GM12878 (cell line): ENCODE results near the gene SLC16A6. TPM values are rescaled to one million over a fixed set of nuclear protein-coding genes. Genes with fewer than 3 reads are reported as not detected.
"Not testable (repeated sequence)": the region's sequence is repeated elsewhere in the genome, so short reads cannot be mapped to it uniquely, and the experiment has no call there.

Experiments
- ATAC-seq: fragments of 200-7000 bp; cut with Tn5 transposase; 3 replicates; pipeline ENCODE4 v1.9.1; 2020; ENCODE audit warnings: mild to moderate bottlenecking, moderate library complexity
- BruUV-seq: library from RNA; stranded (reverse); fragments of 400-500 nt; replicated peaks from 2 replicates; lab custom pipeline; 2021; lab: Mats Ljungman, UMichigan
- CTCF ChIA-PET: fragments of 300-600 bp; sonication (Branson Sonifier 250); formaldehyde crosslinking; extraction: SDS; loops from one replicate; lab custom pipeline; 2021; ENCODE audit warnings: inconsistent platforms; lab: Yijun Ruan, JAX
- POLR2A ChIA-PET: fragments of 350-600 bp; formaldehyde crosslinking; extraction: SDS; loops from one replicate; lab custom pipeline; 2021; ENCODE audit warnings: inconsistent platforms; lab: Charles Lee
- RAD21 ChIA-PET: fragments of 300-600 bp; sonication (Branson Sonifier 250); formaldehyde crosslinking; loops from one replicate; lab custom pipeline; 2023; ENCODE audit warnings: antibody characterized with exemption; ENCODE audit not compliant: unreplicated experiment; lab: Charles Lee
- SMC1A ChIA-PET: fragments of 300-600 bp; sonication (Branson Sonifier 250); formaldehyde crosslinking; loops from one replicate; lab custom pipeline; 2023; ENCODE audit not compliant: unreplicated experiment, uncharacterized antibody; lab: Charles Lee
- DNase-seq: peaks from one replicate; pipeline ENCODE4 v3.0.0-alpha.2; 2011; ENCODE audit warnings: low read depth, low spot score
- FAIRE-seq: peaks from 3 replicates; lab custom pipeline; 2011; peaks lifted over from hg19 to GRCh38; lab: Jason Lieb, UNC
- H2AFZ ChIP-seq: 2 replicates; pipeline ENCODE4 v1.6.0; 2011; ENCODE audit warnings: low read depth, low read length, control low read depth; ENCODE audit not compliant: control insufficient read depth
- H3K27ac ChIP-seq: 2 replicates; pipeline ENCODE4 v1.5.1; 2011; ENCODE audit warnings: control low read depth; ENCODE audit not compliant: control insufficient read depth, insufficient read depth
- H3K27me3 ChIP-seq, 2 experiments: replicated peaks in 1 of 2; 2 replicates each; pipeline versions ENCODE4 v1.6.0 to v1.6.1; 2011; ENCODE audit warnings: low read length in 1 of 2; ENCODE audit not compliant: control insufficient read depth in 2 of 2, insufficient read depth in 2 of 2
- H3K36me3 ChIP-seq, 2 experiments: 2 replicates each; pipeline ENCODE4 v1.5.1; 2011; ENCODE audit warnings: low read length in 1 of 2; ENCODE audit not compliant: control insufficient read depth in 2 of 2, insufficient read depth in 2 of 2
- H3K4me1 ChIP-seq: 2 replicates; pipeline ENCODE4 v1.6.1; 2011; ENCODE audit warnings: mild to moderate bottlenecking, low read length, moderate library complexity, mixed read lengths; ENCODE audit not compliant: control insufficient read depth, insufficient read depth
- H3K4me2 ChIP-seq: 2 replicates; pipeline ENCODE4 v1.6.0; 2011; ENCODE audit warnings: control low read depth; ENCODE audit not compliant: control insufficient read depth, insufficient read depth
- H3K4me3 ChIP-seq: fragments of 200-600 bp; sonication (generic); 2 replicates; pipeline ENCODE4 v1.5.1; 2016
- H3K79me2 ChIP-seq: 2 replicates; pipeline ENCODE4 v1.6.0; 2011; ENCODE audit warnings: low read length; ENCODE audit not compliant: control insufficient read depth, insufficient read depth
- H3K9ac ChIP-seq: 2 replicates; pipeline ENCODE4 v1.8.0; 2011; ENCODE audit warnings: low read length, control low read depth, mixed read lengths; ENCODE audit not compliant: control insufficient read depth, insufficient read depth
- H3K9me3 ChIP-seq: replicated peaks from 3 replicates; pipeline ENCODE4 v1.5.1; 2011; ENCODE audit warnings: mild to moderate bottlenecking, low read length; ENCODE audit not compliant: control insufficient read depth, insufficient read depth
- H4K20me1 ChIP-seq: 2 replicates; pipeline ENCODE4 v1.6.0; 2011; ENCODE audit not compliant: control insufficient read depth, insufficient read depth
- BHLHE40 ChIP-seq, 2 experiments: fragments of 450-650 bp in 1 of 2; IDR thresholded peaks; 2 replicates each; pipeline ENCODE4 v1.6.1; 2011 to 2017; ENCODE audit warnings: low read depth in 2 of 2, borderline replicate concordance in 1 of 2, improper control_type of control experiment in 1 of 2, low read length in 1 of 2, mild to moderate bottlenecking in 1 of 2
- DPF2 ChIP-seq: fragments of 450-650 bp; IDR thresholded peaks from 2 replicates; pipeline ENCODE4 v1.6.1; 2017; ENCODE audit warnings: mild to moderate bottlenecking
- EP300 ChIP-seq, 2 experiments: fragments of 150-350 bp in 1 of 2; IDR thresholded peaks; 2 replicates each; pipeline ENCODE4 v1.6.1; 2011 to 2012; ENCODE audit warnings: low read depth in 2 of 2, low read length in 2 of 2, borderline replicate concordance in 1 of 2, improper control_type of control experiment in 1 of 2, inconsistent platforms in 1 of 2; ENCODE audit not compliant: control insufficient read depth in 1 of 2
- HDGF ChIP-seq: fragments of 450-650 bp; IDR thresholded peaks from 2 replicates; pipeline ENCODE4 v1.6.1; 2016; ENCODE audit warnings: antibody characterized with exemption
- IKZF1 ChIP-seq: fragments of 450-650 bp; conservative IDR thresholded peaks from 2 replicates; pipeline ENCODE4 v1.6.1; 2017; ENCODE audit warnings: antibody characterized with exemption, mild to moderate bottlenecking
- IKZF2 ChIP-seq, 2 experiments: fragments of 450-650 bp; IDR thresholded peaks; 2 replicates each; pipeline ENCODE4 v1.6.1; 2017; ENCODE audit warnings: mild to moderate bottlenecking in 2 of 2, moderate library complexity in 2 of 2
- MEF2B ChIP-seq: fragments of 450-650 bp; IDR thresholded peaks from 2 replicates; pipeline ENCODE4 v1.6.1; 2018; ENCODE audit warnings: mild to moderate bottlenecking, moderate library complexity; ENCODE audit not compliant: partially characterized antibody, poor library complexity, severe bottlenecking
- MTA2 ChIP-seq: fragments of 450-650 bp; IDR thresholded peaks from 2 replicates; pipeline ENCODE4 v1.6.1; 2016; ENCODE audit warnings: low read depth, mild to moderate bottlenecking, moderate library complexity
- NBN ChIP-seq: fragments of 450-650 bp; IDR thresholded peaks from 2 replicates; pipeline ENCODE4 v1.6.1; 2016
- NR2F1 ChIP-seq: fragments of 450-650 bp; conservative IDR thresholded peaks from 2 replicates; pipeline ENCODE4 v1.6.1; 2017; ENCODE audit warnings: mild to moderate bottlenecking
- PKNOX1 ChIP-seq: fragments of 450-650 bp; IDR thresholded peaks from 2 replicates; pipeline ENCODE4 v1.6.1; 2016; ENCODE audit warnings: mild to moderate bottlenecking
- WGBS: methylation state at CpG from one replicate; pipeline ENCODE4 v1.1.6; 2016; ENCODE audit warnings: low lambda C conversion rate; ENCODE audit not compliant: insufficient replicate concordance, insufficient coverage; ENCODE audit errors: missing lambda C conversion rate; 5-methylcytosine and 5-hydroxymethylcytosine counted together
- in situ Hi-C: fragments of 300-500 bp; cut with MboI; formaldehyde crosslinking; loops from 9 replicates; pipeline ENCODE4 v1.14.3; 2018; ENCODE audit warnings: mixed read lengths
- intact Hi-C: fragments of 100-400 bp; cut with micrococcal nuclease; formaldehyde crosslinking; loops from one replicate; pipeline ENCODE4 v1.14.2; 2022; ENCODE audit not compliant: unreplicated experiment
- polyA plus RNA-seq, 11 experiments: library from polyadenylated mRNA; depleted of rRNA in 4 of 11; unstranded in 6 of 11; stranded (reverse) in 5 of 11; fragments of >200 nt; fragmentation: Nextera tagmentation in 4 of 11; fragmentation: Illumina TruSeq in 1 of 11; extraction: Ambion mirVana in 4 of 11; extraction: Trizol in 1 of 11; gene quantifications; 1 replicate in 1 of 11; 2 replicates in 10 of 11; pipeline versions ENCODE4 v1.2.1 to v1.2.3, GENCODE V29; 2011 to 2016; ENCODE audit warnings: inconsistent platforms in 2 of 11, missing spikeins in 2 of 11, low read depth in 1 of 11
- total RNA-seq, 4 experiments: library from RNA; depleted of rRNA in 3 of 4; stranded (reverse); fragments of >200 nt in 3 of 4; fragmentation: Illumina TruSeq in 1 of 4; extraction: Trizol in 1 of 4; gene quantifications; 2 replicates each; pipeline versions ENCODE4 v1.2.1 to v1.2.3, GENCODE V29; 2013 to 2021
- TF ChIP-seq, protein P1 (sequence below): fragments of 450-650 bp; IDR thresholded peaks from 2 replicates; pipeline ENCODE4 v1.6.1; 2017; ENCODE audit warnings: low read depth, mild to moderate bottlenecking, moderate library complexity

SLC16A6 gene
- total and polyA plus RNA-seq, 10 of the 15 experiments (the other 5 are each of a cell fraction or from before 2014, with no cell fraction given), result 2.4 to 8.8 (median 6.0) TPM

- H3K27me3 ChIP-seq, H3K4me3 ChIP-seq, H3K4me1 ChIP-seq, DNase-seq, H3K9ac ChIP-seq, H3K79me2 ChIP-seq, in situ Hi-C loops, intact Hi-C loops, H3K27ac ChIP-seq, H2AFZ ChIP-seq, H3K4me2 ChIP-seq, H4K20me1 ChIP-seq, H3K36me3 ChIP-seq, BruUV-seq, H3K9me3 ChIP-seq: not testable (repeated sequence)
- TF ChIP-seq NBN (0 out of 2 replicates have a peak, but pooled peaks have one; percentile 38), IKZF1 (peak; percentile 66), BHLHE40 (IDR thresholded peaks at IDR 0.05; ENCODE audit: borderline replicate concordance in 1 of 2, low read depth in 2 of 2, low read length in 1 of 2) (peak in 1 of 2 experiments; percentile 42; a peak in 2 of 4 replicates), NR2F1 (peak; percentile 88), MEF2B (peak; percentile 88), HDGF (0 out of 2 replicates have a peak, but pooled peaks have one; percentile 37), EP300 (IDR thresholded peaks at IDR 0.05; ENCODE audit: borderline replicate concordance in 1 of 2, control insufficient read depth in 1 of 2, low read depth in 2 of 2, low read length in 2 of 2) (peak in 1 of 2 experiments; percentile 51; a peak in 1 of 4 replicates), PKNOX1 (peak; percentile 24; the same call in 1 of the 2 replicates), IKZF2 (IDR thresholded peaks at IDR 0.05) (peak in 1 of 2 experiments; percentile 63; a peak in 2 of 4 replicates), DPF2 (0 out of 2 replicates have a peak, but pooled peaks have one; percentile 22), MTA2 (peak; percentile 72; the same call in 1 of the 2 replicates)
- TF ChIP-seq, protein P1, sequence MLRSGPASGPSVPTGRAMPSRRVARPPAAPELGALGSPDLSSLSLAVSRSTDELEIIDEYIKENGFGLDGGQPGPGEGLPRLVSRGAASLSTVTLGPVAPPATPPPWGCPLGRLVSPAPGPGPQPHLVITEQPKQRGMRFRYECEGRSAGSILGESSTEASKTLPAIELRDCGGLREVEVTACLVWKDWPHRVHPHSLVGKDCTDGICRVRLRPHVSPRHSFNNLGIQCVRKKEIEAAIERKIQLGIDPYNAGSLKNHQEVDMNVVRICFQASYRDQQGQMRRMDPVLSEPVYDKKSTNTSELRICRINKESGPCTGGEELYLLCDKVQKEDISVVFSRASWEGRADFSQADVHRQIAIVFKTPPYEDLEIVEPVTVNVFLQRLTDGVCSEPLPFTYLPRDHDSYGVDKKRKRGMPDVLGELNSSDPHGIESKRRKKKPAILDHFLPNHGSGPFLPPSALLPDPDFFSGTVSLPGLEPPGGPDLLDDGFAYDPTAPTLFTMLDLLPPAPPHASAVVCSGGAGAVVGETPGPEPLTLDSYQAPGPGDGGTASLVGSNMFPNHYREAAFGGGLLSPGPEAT, result peak; percentile 59; the same call in 1 of the 2 replicates
- RAD21 ChIA-PET, result interaction anchor here (0.7 to 2.2 kb wide), 9 partner anchors 9 to 234 kb away, joined by 3 to 17 read pairs (median 4); no protein-coding TSS in a partner anchor
- POLR2A ChIA-PET, result interaction anchor here (0.6 to 3.2 kb wide), 8 partner anchors 8 to 482 kb away, joined by 3 to 17 read pairs (median 4); partner anchors contain the start of gene AMZ2
- FAIRE-seq, result peak; percentile 84
- CTCF ChIA-PET, result interaction anchor here (0.8 to 2.5 kb wide), 6 partner anchors 9 to 234 kb away, joined by 3 to 10 read pairs (median 6); no protein-coding TSS in a partner anchor
- SMC1A ChIA-PET, result interaction anchor here (0.7 to 2.8 kb wide), 9 partner anchors 9 to 237 kb away, joined by 3 to 26 read pairs (median 5); partner anchors contain the start of gene AMZ2
- WGBS, result 10% methylated on average over 4 of the region's 4 CpGs
- ATAC-seq, result peak; percentile 84
Observed at GRCh38 chr17:68225055-68225454, 65.9 kb downstream of the SLC16A6 start.
